Measurements from ENCODE around the gene ROBO2.

ROBO2 gene

GRCh38 chr3:77271306-77271705 lies 231.4 kb downstream of the ROBO2 start:
- no peak for DNase-seq

DNA sequence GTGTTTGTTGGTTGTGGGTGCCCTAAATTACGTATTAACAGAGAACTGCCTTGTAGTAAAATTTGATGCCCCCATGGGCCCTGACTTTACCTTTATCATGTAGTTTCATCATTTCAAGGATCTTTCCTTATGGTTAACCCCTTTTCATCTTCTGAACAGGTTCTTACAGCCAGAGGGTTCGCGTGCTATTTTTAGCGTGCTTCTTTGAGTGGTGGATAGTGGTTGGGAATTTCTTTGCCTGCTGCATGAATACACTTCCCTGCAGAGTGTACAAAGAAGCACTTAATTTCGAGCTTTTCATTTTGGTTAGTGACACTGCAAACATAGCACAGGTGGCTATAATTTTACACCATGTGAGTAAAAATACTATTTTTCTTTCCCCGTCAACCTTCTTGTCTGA lies 231.8 kb downstream of the ROBO2 start:
- DNase-seq: no peak

GRCh38 chr3:77279276-77279675 lies 239.4 kb downstream of the ROBO2 start:
- DNase-seq: no peak

- no peak for DNase-seq
Observed at GRCh38 chr3:77281721-77282120, 241.8 kb downstream of the ROBO2 start.

GRCh38 chr3:77283108-77283507 lies 243.2 kb downstream of the ROBO2 start:
- DNase-seq: no peak

DNA sequence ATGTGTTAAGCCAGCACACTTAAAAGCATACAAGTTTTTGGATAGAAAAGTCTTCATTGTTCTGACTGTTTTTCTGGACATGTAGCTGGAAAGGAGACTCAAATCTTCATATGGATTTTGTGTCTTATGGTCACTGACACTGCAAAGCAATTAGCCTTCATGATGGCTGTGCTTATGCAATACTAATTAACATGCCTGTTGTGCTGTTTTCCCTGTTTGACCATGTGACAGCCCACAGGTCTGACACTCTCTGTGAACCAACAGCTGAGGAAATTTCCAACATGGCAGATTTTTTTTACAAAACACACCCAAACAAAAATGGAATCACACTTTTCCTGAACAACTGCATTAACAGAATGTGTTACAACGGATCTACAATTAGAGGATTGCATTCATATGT lies 248.4 kb downstream of the ROBO2 start:
- DNase-seq: no peak

GRCh38 chr3:77296527-77296926 lies 256.6 kb downstream of the ROBO2 start:
- no peak for DNase-seq

DNA sequence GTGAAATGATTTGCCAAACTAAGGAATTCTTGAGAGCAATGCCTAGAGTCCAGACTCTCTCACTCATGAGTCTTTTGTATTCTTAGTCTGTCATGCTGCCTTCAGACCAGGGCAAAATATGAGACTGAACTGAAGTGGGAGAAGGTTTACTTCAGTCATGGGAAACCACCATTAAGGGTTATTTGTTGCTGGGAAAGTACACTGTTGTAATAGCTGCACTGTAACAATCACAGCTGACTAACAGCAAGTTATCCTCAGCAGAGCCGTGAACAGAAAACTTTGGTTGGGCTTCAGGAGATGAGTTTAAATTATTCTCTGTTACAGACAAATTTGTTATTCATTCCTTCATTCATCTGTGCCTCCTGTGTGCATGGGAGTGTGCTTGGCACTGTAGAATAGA lies 258.5 kb downstream of the ROBO2 start:
- DNase-seq: no peak

DNA sequence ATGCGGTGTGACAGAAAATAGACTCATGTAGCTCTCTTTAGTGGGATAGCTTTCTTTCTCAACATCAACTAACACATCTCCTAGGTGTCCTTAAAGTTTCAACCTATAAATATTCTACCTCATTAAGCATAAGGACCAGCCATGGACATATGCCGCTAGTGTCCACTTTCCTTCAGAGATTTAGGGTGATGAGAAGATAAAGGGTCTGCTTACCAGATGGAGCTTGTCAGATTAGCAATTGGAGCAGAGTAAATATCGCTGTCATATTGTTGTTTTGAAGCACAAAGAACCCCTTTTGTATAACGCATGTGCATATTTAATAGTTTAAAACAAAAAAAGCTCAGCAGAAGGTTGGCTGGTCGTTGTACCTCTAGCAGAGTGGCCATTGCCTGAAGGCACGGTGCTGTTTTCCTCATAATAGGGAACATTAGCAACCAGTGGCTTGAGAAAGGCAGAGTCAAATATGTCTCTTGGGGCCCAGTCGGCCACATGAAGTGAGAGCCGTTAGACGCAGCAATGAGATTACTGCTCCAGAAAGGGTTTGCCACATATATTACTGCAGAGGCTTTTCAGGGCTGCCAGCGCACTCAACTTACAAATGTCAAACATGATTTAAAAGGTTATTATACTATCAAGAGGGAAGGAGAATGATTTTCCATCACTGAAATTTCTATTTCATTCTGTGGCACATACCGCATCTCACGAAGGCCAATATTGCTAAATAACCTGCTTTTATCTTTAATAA lies 264.2 kb downstream of the ROBO2 start:
- DNase-seq: no peak

- no peak for DNase-seq
Observed at GRCh38 chr3:77304700-77305021, 264.8 kb downstream of the ROBO2 start.

DNA sequence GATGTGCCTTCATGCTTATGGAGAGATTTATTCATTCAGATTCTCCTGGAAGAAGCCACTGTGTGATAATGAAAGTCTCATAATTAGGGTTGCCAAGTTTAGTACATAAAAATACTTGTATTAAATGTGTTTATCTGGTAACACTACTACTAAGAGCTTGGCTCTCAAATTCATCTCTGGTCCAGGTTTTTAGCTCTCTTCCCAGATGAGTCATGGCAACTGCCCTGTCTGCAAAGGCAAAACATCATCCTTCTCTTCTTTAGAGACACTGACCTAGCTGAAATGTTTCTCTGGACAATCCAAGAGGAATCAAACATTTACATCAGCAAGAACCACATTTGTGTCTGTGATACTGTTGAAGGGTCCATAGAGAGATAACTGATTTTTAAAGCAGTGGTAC lies 269.6 kb downstream of the ROBO2 start:
- no peak for DNase-seq

DNA sequence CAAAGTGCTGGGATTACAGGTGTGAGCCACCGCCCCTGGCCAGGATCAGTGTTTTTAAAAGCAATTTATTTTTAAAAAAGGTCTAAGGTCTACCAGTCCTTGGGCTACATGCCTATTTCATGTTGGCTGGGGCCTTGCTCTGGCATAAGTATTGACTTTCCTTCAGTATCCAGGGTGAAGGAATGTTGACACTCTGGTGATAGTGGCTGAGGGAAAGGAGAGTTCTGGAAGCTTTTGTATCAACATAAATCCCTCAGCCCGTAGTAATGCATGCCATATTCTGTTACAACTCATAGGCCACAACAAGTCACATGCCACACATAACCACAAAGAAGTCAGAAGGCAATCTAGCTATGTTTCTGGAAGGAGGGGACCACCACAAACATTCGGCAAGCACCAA lies 273.9 kb downstream of the ROBO2 start:
- no peak for DNase-seq

DNA sequence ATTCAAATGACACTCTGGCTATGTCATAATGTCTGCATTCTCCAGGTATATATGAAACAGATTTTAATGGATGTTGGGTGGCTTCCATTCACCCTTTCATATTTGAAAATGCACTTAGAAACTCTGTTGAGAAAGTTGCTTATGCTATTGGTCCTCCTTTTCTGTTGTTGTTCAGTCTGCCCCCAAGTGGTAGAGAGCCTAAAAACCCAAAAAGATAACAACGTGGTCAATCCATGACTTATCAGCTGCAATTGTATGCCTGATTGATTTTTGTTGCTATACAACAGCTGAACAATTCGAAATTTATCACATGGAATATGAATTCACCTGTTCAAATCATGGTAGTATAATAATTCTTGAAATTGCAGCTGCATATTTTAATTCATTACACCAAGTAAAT lies 279.8 kb downstream of the ROBO2 start:
- DNase-seq: no peak

GRCh38 chr3:77320514-77320913 lies 280.6 kb downstream of the ROBO2 start:
- no peak for DNase-seq

DNA sequence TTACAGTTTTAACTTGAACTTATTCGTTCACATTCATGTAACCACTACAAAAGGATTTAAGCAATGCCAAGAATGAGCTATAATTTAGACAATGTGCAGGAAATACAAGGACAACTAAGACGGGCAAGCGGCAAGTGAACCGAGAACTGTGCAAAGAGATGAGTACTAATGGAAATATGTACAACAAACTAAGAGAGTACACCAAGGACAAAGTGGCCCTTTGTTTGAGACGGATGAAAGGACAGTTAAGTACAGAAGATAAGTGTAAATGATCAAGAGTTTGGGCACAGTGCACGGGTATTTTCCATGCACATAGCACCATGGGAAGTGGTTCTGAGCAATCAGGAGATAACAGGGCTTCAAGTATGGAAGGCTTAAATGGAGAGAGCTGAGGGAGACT lies 281.7 kb downstream of the ROBO2 start:
- DNase-seq: no peak

DNA sequence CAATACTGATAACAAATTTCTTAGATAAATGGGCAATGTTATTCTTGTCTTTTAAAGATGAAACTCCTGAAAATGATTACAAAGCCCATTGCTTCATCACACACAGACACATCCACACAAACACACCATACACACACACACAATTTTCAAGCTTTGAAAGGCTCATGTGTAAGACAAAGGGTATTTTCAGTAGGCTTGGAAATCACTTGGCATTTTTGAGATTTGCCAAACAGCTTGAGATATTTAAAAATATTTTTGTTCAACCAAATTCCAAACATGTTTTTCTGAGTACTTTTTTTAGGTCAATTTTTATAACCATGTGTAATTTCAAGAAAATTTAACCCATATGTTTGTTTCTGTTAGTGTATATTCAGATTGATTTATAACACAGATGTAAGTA lies 283.7 kb downstream of the ROBO2 start:
- no peak for DNase-seq

DNA sequence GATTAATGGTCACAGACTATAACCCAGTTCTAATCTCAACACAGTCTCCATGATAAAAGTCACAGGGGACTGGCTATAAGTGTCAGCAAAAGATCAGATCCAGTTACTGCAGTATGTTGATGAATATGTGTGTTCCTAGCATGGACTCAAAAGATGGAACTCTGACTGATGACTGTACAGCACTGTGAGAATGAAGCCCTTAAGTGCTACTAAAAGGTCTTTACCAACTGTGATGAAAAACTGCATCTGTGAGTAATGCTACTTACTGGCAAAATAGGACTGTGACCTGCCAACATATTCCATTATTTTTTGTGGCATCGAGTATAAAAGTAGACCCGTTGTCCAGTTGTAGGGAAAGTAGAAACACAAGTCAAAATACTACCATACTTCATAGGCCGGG lies 284.2 kb downstream of the ROBO2 start:
- no peak for DNase-seq

- DNase-seq: no peak
Observed at GRCh38 chr3:77325280-77325679, 285.4 kb downstream of the ROBO2 start.

- DNase-seq: no peak
Observed at GRCh38 chr3:77325702-77326101, 285.8 kb downstream of the ROBO2 start.

GRCh38 chr3:77326586-77326985 lies 286.7 kb downstream of the ROBO2 start:
- DNase-seq: no peak

DNA sequence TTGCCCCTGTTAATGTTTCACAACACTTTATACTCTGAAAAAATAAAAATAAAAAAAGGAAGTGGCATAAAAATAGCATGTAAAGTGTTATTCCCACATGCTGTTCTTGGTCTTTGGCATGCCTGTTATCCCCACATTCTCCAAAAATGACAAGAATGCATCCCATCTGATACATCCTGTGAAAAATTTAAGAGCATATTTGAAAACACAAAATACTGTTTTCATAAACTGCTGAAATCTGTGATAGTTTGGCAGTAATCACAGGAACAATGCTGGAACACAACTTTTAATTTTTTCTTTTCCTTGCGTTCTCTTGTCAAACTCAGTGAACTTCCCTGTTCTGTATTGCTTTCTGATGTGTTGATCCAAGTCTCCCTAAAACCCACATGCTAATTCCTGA lies 288.8 kb downstream of the ROBO2 start:
- no peak for DNase-seq

DNA sequence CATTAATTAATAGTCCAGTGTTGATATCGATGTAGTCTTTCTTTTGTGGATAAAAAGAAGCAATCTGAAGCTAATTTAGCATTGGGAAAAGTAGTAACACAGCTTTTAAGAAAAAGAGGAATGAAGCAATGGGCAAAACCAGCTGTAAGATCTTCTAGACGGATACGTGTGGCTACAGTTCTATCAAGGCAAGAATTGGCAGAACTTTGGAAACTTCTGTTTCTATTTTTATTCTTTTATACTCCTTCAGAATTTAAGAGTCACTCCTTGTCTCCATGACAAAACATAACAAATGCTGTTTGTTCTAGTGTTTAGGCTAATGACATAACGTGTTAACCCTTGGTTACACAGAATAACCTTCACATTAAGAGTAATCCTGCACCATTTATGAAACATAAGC lies 289.2 kb downstream of the ROBO2 start:
- DNase-seq: no peak

DNA sequence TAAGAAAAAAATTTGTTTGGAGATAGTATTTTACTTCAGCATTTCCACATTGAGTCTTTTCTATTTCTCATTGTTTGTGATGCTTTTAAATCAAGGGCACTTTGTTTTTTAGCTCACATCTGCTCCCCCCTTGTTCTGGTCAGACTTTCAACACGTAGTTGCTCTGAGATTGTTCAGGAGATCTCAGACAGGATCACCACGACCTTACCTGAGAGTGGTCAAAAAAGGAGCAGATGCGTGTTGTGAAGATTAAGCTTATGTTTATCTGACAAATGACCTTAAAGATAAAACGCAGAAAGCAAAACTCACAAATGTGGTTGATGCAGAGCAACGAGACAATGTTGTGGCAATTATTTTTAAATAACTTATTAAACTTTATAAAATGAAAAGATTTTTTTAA lies 298.3 kb downstream of the ROBO2 start:
- no peak for DNase-seq

DNA sequence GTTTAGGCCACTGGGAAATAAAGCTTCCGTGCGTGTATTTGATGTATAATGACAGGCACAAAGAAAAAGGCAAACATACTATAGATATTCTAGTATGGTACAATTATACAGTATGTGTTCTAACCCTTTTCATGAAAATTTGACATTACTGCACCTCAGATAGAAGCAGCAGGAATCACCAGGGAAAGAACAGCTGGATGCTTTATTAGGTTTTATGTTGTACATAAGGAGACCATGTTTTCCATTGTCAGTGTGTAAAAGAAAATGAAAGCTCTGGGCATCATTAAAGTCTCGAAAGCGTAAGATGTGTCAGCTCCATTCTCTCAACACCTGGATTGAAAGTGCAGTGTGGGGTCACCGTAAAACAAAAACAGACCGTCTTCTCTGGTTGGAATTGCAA lies 302.1 kb downstream of the ROBO2 start:
- no peak for DNase-seq

DNA sequence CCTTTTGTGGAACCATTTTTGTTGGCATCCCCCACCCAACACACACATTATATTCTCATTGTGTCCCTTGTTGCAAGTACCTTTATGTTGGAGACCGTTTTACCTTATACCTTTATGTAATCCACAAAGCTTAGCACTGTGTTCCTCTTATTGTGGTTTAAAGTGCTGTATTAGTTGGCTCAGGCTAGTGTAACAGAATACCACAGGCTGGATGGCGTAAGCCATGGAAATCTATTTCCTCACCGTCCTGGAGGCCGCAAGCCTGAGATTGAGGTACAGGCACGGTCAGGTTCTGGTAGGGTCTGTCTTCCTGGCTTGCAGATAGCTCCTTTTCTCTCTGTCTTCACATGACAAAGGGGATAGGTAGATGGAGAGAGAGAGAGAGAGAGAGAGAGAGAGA lies 302.8 kb downstream of the ROBO2 start:
- DNase-seq: no peak

GRCh38 chr3:77345009-77345408 lies 305.1 kb downstream of the ROBO2 start:
- DNase-seq: no peak
